Smooth muscle cell (in vitro differentiated cells): ENCODE measurements around the gene HIBCH. TPM values are rescaled to one million over a fixed set of nuclear protein-coding genes. Genes with fewer than 3 reads are reported as not detected.

Experiments
- DNase-seq: peaks from one replicate; lab custom pipeline; 2025; ENCODE audit not compliant: unreplicated experiment; lab: John Stamatoyannopoulos, UW
- H2AFZ ChIP-seq: fragments of 200-600 bp; sonication (generic); 2 replicates; pipeline ENCODE4 v1.6.0; 2016; ENCODE audit warnings: antibody characterized with exemption, low read depth, mild to moderate bottlenecking
- H3F3A ChIP-seq: fragments of 200-600 bp; sonication (generic); 2 replicates; pipeline ENCODE4 v1.6.0; 2017; ENCODE audit warnings: antibody characterized with exemption, low read depth
- H3K27ac ChIP-seq: fragments of 200-600 bp; sonication (generic); 2 replicates; pipeline ENCODE4 v1.5.1; 2016; ENCODE audit warnings: low read depth, mild to moderate bottlenecking
- H3K27me3 ChIP-seq: fragments of 200-600 bp; sonication (generic); 2 replicates; pipeline ENCODE4 v1.6.1; 2016; ENCODE audit warnings: low read depth, mild to moderate bottlenecking
- H3K36me3 ChIP-seq: fragments of 200-600 bp; sonication (generic); 2 replicates; pipeline ENCODE4 v1.5.1; 2016; ENCODE audit warnings: low read depth
- H3K4me1 ChIP-seq: fragments of 200-600 bp; sonication (generic); 2 replicates; pipeline ENCODE4 v1.5.1; 2016; ENCODE audit warnings: low read depth
- H3K4me2 ChIP-seq: fragments of 200-600 bp; sonication (generic); 2 replicates; pipeline ENCODE4 v1.6.0; 2016; ENCODE audit warnings: mild to moderate bottlenecking
- H3K4me3 ChIP-seq: fragments of 200-600 bp; sonication (generic); 2 replicates; pipeline ENCODE4 v1.5.1; 2016; ENCODE audit warnings: mild to moderate bottlenecking
- H3K79me2 ChIP-seq: fragments of 200-600 bp; sonication (generic); 2 replicates; pipeline ENCODE4 v1.6.0; 2016; ENCODE audit warnings: low read depth, mild to moderate bottlenecking
- H3K9ac ChIP-seq: fragments of 200-600 bp; sonication (generic); 2 replicates; pipeline ENCODE4 v1.6.0; 2016; ENCODE audit warnings: low read depth
- H3K9me3 ChIP-seq: fragments of 200-600 bp; sonication (generic); replicated peaks from 2 replicates; pipeline ENCODE4 v1.5.1; 2016; ENCODE audit warnings: low read depth
- H4K20me1 ChIP-seq: fragments of 200-600 bp; sonication (generic); 2 replicates; pipeline ENCODE4 v1.6.0; 2016; ENCODE audit warnings: low read depth
- WGBS: methylation state at CpG from one replicate; pipeline ENCODE4 v1.1.7; 2016; ENCODE audit warnings: low lambda C conversion rate; 5-methylcytosine and 5-hydroxymethylcytosine counted together
- polyA plus RNA-seq: library from polyadenylated mRNA; unstranded; fragments of >200 nt; fragmentation: Nextera tagmentation; extraction: Ambion mirVana; gene quantifications from 2 replicates; pipeline ENCODE4 v1.2.1, GENCODE V29; 2016
- total RNA-seq: library from RNA; depleted of rRNA; stranded (reverse); fragments of >200 nt; gene quantifications from 2 replicates; pipeline ENCODE4 v1.2.3, GENCODE V29; 2014
- TF ChIP-seq, protein P1 (sequence below): fragments of 200-600 bp; sonication (generic); IDR thresholded peaks from 2 replicates; pipeline ENCODE4 v1.5.1; 2017; ENCODE audit warnings: borderline replicate concordance, mild to moderate bottlenecking, antibody characterized with exemption; ENCODE audit not compliant: insufficient read depth, poor library complexity, severe bottlenecking

The HIBCH gene
- total and polyA plus RNA-seq, 2 experiments from 2014 or later: 16.6 to 18.1 TPM

DNA sequence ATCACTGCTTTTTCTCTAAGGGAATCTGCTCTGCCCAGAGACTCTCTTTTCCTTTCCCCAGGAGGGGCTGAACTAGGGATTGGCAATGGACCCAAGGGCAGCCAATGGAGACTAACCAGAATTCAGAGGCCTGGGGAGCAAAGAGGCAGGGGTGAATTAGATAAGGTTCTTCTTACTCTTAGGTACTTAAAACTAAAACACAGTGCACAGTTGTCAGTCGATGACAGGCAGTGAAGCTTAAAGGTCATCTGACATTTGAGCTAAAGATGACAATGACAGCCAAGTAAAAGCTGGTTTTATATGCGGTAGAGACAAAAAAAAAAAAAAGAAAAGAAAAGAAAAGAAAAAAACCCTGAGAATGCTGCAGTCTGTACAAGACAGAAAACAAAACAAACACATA is 57.8 kb downstream of the HIBCH start:
- Histone ChIP-seq H3K9me3 (peaks cover 4% of the 10 kb centered on the region), H3K27me3 (no peaks in the 10 kb centered on the region), H4K20me1 (no peaks in the 10 kb centered on the region), H3K4me3 (no peak overlapping the region), H2AFZ (no peak overlapping the region), H3K79me2 (no peaks in the 10 kb centered on the region), H3K9ac (no peak overlapping the region), H3K4me2 (no peak overlapping the region), H3K4me1 (no peaks in the 10 kb centered on the region), H3F3A (no peaks in the 10 kb centered on the region), H3K27ac (no peak overlapping the region), H3K36me3 (peaks cover 22% of the 10 kb centered on the region)
- DNase-seq: no peak
- TF ChIP-seq, protein P1, sequence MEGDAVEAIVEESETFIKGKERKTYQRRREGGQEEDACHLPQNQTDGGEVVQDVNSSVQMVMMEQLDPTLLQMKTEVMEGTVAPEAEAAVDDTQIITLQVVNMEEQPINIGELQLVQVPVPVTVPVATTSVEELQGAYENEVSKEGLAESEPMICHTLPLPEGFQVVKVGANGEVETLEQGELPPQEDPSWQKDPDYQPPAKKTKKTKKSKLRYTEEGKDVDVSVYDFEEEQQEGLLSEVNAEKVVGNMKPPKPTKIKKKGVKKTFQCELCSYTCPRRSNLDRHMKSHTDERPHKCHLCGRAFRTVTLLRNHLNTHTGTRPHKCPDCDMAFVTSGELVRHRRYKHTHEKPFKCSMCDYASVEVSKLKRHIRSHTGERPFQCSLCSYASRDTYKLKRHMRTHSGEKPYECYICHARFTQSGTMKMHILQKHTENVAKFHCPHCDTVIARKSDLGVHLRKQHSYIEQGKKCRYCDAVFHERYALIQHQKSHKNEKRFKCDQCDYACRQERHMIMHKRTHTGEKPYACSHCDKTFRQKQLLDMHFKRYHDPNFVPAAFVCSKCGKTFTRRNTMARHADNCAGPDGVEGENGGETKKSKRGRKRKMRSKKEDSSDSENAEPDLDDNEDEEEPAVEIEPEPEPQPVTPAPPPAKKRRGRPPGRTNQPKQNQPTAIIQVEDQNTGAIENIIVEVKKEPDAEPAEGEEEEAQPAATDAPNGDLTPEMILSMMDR: no peak
- WGBS: 93% methylated on average over 2 of the region's 2 CpGs

DNA sequence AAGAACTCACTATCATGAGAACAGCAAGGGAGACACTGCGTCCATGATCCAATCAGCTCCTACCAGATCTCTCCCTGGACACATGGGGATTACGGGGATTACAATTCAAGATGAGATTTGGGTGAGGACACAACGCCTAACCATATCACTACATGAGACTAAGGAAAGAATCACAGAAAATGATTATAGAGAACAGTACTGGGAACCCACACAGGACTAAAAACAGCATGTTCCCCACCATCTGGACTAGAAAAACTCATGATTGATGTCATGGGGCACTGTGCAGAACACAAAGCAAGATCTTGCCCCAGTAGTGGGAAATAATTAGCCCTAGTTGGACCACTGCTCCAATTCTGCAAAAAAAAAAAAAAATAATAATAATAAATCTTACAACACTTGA is 63.5 kb downstream of the HIBCH start:
- Histone ChIP-seq H3K79me2 (no peaks in the 10 kb centered on the region), H3K27ac (no peak overlapping the region), H3K4me3 (no peak overlapping the region), H3K9ac (no peak overlapping the region), H3K4me1 (no peaks in the 10 kb centered on the region), H3K9me3 (no peaks in the 10 kb centered on the region), H3K36me3 (peaks cover 25% of the 10 kb centered on the region), H3F3A (no peaks in the 10 kb centered on the region), H3K27me3 (no peaks in the 10 kb centered on the region), H2AFZ (no peak overlapping the region), H4K20me1 (no peaks in the 10 kb centered on the region), H3K4me2 (no peak overlapping the region)
- no peak for DNase-seq
- 82% methylated on average over 3 of the region's 3 CpGs for WGBS
- TF ChIP-seq, protein P1: no peak

DNA sequence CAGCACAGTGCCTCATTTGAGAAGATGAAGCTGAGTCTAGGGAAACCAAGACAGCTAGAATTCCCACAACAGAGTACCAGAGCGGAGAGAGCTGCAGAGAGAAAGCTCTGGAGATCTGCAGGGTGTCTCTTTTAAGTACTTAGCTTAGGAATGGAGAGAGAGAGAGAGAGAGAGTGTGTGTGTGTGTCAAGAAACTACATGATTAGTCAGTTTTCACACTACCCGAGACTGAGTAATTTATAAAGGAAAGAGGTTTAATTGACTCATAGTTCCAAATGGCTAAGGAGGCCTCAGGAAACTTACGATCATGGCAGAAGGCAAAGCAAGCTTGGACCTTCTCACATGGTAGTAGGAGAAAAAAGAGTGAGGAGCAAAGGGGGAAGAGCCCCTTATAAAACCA is 64.0 kb downstream of the HIBCH start:
- no peaks in the 10 kb centered on the region for H3K4me1 ChIP-seq
- H3K27ac ChIP-seq: no peak overlapping the region
- 78% methylated on average over 3 of the region's 3 CpGs for WGBS
- no peak overlapping the region for H3K9ac ChIP-seq
- H3K4me2 ChIP-seq: no peak overlapping the region
- H3F3A ChIP-seq: no peaks in the 10 kb centered on the region
- no peaks in the 10 kb centered on the region for H3K79me2 ChIP-seq
- H2AFZ ChIP-seq: no peak overlapping the region
- no peak for DNase-seq
- H4K20me1 ChIP-seq: no peaks in the 10 kb centered on the region
- TF ChIP-seq, protein P1: no peak
- H3K9me3 ChIP-seq: no peaks in the 10 kb centered on the region
- H3K36me3 ChIP-seq: peaks cover 25% of the 10 kb centered on the region
- no peak overlapping the region for H3K4me3 ChIP-seq
- H3K27me3 ChIP-seq: no peaks in the 10 kb centered on the region

DNA sequence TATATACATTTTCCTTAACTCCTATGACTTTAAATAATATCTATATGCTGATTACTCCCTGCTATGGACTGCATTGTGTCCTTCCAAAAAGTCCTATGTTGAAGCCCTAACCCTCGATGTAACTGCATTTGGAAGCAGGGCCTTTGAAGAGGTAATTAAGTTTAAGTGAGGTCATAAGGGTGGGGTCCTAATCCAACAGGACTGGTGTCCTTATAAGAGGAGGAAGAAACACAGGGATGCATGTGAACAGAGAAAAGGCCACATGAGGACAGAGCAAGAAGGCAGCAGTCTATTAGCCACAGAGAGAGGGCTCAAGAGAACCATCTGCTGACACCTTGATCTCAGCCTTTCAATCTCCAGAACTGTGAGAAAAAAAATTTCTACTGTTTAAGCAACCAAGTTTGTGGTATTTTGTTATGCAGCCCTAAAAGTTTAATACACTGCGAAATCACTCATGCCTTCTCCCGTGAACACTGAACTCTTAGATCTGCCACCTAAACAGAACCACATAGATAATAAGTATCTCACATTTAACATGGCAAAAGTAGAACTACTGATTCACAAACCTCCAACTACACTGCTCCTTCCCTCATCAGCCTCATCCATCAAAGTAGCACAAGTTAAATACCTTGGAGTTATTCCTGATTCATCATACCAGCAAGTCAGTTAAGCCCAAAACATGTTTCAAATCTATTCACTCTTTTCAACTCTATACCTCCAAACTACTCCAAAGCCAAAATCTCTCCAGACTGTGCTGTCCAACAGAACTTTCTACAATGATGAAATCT is 65.4 kb downstream of the HIBCH start:
- TF ChIP-seq, protein P1: no peak
- no peaks in the 10 kb centered on the region for H4K20me1 ChIP-seq
- H3K9me3 ChIP-seq: no peaks in the 10 kb centered on the region
- peaks cover 25% of the 10 kb centered on the region for H3K36me3 ChIP-seq
- H3K79me2 ChIP-seq: no peaks in the 10 kb centered on the region
- no peaks in the 10 kb centered on the region for H3K27me3 ChIP-seq
- no peak overlapping the region for H3K4me2 ChIP-seq
- no peak overlapping the region for H2AFZ ChIP-seq
- no peaks in the 10 kb centered on the region for H3F3A ChIP-seq
- no peak overlapping the region for H3K9ac ChIP-seq
- no peak for DNase-seq
- no peaks in the 10 kb centered on the region for H3K4me1 ChIP-seq
- no peak overlapping the region for H3K27ac ChIP-seq
- H3K4me3 ChIP-seq: no peak overlapping the region
- WGBS: 92% methylated on average over 3 of the region's 3 CpGs
